ENCODE data around the gene TLDC2.
"Not testable (repeated sequence)": the region's sequence is repeated elsewhere in the genome, so short reads cannot be mapped to it uniquely, and the experiment has no call there.

DNA sequence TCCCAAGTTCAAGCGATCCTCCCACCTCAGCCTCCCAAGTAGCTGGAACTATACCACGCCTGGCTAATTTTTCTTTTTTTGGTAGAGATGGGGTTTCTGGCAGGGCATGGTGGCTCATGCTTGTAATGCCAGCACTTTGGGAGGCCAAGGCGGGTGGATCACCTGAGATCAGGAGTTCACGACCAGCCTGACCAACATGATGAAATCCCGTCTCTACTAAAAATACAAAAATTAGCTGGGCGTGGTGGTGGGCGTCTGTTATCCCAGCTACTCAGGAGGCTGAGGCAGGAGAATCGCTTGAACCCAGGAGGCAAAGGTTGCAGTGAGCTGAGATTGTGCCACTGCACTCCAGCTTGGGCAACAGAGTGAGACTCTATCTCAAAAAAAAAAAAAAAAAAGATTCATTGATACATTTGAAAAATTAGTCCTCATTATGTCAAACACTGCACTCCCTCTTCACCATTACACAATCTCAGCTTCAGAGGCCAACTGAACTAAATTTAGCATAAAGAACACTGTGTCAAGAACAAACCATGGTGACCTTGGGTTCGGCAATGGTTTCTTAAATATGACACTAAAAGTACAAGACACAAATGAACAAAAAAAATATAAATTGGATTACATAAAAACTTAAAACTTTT lies 60.9 kb downstream of the TLDC2 start:
- TF ChIP-seq POLR2A, POLR2AphosphoS5 (IDR thresholded peaks at IDR 0.05; ENCODE audit: low read depth, low read length): not testable (repeated sequence)

Measured in GM12891 (cell line).